NCI-H345 (cell line): ENCODE results near the gene XAB2.
"Not testable (repeated sequence)": the region's sequence is repeated elsewhere in the genome, so short reads cannot be mapped to it uniquely, and the experiment has no call there.

Experiments
- DNase-seq: peaks from one replicate; lab custom pipeline; 2025; lab: John Stamatoyannopoulos, UW

Gene XAB2

DNA sequence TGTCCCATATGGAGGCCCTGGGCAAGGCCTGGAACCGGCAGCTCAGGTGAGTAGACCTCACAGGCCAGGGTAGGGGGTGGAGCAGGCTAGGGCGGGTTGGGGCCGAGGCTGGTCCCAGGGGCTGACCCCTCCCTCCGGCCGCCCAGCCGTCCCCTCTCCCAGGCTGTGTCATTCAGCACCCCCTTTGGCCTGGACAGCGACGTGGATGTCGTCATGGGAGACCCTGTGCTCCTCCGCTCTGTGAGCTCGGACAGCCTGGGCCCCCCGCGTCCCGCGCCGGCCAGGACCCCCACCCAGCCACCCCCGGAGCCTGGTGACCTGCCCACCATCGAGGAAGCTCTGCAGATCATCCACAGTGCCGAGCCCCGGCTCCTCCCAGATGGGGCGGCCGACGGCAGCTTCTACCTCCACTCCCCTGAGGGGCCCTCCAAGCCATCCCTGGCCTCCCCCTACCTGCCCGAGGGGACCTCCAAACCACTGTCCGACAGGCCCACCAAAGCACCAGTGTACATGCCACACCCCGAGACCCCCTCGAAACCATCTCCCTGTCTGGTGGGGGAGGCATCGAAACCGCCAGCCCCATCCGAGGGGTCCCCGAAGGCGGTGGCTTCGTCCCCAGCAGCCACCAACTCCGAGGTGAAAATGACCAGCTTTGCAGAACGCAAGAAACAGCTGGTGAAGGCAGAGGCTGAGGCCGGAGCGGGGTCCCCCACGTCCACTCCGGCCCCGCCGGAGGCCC, 17.6 kb downstream of the XAB2 start:
- DNase-seq: no peak

- DNase-seq: no peak
These were observed 18.7 kb downstream of the XAB2 start for GRCh38 chr19:7610491-7611240.

DNA sequence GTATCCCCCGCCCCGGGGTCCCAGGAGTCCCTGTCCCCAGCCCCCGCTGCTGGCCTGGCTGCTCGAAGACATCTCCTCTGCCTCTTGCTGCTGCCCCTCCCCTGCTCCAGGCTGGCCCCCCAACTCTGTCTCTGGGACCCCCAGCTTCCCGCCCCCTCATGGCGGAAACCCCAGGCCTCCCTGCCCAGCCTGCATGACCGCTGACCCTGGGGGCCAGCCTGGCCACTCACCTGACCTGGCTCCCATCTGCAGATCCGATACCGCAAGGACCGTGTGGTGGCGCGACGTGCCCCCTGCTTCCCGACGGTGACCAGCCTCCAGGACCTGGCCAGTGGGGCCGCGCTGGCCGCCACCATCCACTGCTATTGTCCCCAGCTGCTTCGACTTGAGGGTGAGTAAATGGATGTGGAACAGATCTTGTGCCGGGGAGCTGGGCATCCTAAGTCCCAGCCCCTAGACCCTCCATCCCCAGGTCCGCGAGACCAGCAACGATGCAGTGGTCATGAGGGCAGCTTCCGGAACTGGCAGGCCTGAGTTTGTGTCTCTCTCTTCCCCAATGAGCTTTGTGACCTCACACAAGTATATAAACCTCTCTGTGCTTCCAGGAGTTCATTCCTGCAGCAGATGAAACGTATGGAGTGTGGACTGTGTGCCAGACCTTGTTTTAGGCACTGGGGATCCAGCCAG, 21.3 kb downstream of the XAB2 start:
- no peak for DNase-seq

GRCh38 chr19:7607212-7607873, 22.0 kb downstream of the XAB2 start:
- no peak for DNase-seq

DNA sequence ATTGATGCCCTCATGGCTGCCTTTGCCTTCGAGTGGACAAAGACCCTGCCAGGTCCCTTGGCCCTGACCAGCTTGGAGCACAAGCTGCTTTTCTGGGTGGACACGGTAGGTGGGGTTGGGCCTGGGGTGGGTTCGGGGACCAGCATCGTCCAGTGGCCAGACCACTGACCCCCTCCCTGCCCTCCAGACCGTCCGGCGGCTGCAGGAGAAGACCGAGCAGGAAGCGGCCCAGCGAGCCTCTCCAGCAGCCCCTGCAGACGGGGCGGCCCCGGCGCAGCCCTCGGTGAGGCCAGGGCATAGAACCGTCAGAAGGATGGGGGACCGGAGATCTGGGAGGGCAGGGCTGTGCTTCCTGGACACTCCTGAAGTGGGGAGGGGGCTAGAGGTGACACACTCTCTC, 23.1 kb downstream of the XAB2 start:
- DNase-seq: no peak

DNA sequence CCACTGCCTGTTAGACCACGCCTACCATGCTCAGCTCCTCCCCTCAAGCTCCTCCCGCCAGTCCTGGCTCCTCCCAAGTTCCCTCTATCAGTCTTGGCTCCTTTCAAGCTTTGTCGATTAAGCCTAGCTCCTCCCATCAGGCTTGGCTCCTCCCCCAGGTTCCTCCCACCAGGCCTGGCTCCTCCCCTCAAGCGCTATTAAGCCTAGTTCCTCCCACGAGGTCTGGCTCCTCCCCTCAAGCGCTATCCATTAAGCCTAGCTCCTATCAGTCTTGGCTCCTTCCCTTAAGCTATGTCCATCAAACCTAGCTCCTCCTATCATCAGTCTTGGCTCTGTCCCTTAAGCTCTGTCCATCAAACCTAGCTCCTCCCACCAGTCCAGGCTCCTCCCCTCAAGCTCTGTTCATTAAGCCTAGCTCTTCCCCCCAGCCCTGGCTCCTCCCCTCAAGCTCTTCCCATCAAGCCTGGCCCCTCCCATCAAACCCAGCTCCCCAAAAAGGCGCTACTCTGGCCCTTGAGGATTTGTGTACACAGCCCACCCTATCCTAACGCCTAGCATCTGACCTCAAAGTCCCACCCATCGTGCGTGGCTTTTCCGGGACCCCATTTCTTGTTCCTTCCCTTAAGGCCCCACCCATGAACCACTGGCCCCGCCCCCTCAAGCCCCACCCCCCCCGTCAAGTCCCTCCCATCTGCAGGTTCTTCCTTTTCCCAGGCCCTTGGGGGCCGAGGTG, 23.7 kb downstream of the XAB2 start:
- peak; percentile 25 for DNase-seq

DNA sequence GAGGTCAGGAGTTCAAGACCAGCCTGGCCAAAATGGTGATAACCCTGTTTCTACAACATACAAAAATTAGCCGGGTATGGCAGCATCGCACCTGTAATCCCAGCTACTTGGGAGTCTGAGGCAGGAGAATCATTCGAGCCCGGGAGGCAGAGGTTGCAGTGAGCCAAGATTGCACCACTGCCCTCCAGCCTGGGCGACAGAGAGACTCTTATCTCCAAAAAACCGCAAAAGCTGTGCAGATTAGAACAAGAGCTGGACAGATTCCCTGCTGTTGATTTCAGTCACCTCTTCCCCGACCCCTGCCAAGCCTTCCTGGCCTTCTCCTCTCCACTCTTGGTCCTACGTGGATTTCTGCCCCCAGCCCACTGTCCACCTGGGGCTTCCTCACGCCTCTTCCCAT, 25.4 kb downstream of the XAB2 start:
- no peak for DNase-seq

DNA sequence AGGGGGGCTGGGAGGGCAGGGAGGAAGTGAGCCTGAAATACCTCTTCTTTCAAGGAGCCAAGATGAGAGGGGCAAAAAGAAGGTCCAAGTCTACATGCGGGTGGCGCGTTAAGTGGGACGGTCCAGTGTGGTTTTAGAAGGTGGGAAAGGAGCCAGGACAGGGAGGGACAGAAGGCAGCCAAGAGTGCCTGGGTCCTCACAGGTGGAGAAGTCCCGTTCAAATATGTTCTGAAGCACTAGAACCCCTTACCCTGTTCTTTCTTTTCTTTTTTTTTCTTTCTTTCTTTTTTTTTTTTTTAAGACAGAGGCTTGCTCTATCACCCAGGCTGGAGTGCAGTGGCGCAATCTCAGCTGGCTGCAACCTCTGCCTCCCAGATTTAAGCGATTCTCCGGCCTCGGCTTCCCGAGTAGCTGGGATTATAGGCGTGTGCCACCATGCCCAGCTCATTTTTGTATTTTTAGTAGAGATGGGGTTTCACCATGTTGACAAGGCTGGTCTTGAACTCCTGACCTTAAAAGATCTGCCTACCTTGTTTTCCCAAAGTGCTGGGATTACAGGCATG, 26.3 kb downstream of the XAB2 start:
- no peak for DNase-seq

DNA sequence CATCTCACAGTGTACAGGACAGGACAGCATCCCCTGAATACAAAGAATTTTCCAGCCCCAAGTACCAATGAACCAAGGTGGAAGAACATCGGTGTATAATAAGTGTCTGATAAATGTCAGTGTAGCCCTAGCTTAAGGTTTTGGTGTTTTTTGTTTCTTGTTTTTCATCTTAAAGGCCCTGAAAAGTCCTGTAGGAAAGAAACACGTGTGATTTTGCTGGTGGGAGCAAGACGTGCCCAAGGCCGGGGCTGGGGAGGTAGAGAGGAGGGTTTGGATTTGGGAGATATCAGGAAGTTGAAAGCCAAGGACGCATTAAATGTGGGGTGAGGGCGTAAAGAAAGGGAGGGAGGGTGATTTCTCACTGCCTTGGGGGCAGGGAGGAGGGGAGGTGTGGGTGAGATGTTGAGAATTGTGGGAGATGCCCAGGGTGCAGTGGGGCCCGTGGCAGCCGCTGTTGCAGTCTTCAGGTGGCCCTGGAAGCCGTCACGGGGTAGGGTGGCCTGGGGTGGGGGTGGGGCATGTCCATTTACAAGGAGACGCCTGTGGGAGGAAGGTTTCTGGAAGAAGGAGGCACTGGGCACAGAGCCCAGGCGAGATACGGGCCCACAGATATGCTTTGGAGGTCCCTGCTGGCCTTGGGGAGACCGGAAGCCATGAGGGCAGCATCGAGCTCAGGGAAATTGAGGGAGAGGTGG, 27.0 kb downstream of the XAB2 start:
- DNase-seq: no peak

DNA sequence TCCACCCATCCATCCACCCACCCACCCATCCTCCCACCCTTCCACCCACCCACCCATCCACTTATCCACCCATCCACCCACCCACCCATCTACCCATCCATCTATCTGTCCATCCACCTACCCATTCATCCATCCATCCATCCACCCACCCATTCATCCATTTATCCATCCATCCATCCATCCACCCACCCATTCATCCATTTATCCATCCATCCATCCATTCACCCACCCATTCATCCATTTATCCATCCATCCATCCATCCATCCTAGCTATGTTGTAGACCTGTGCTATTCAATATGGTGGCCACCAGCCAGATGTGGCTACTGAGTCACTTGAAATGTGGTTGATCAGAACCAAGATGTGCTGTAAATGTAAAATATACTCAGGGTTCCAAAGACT, 28.6 kb downstream of the XAB2 start:
- no peak for DNase-seq

DNA sequence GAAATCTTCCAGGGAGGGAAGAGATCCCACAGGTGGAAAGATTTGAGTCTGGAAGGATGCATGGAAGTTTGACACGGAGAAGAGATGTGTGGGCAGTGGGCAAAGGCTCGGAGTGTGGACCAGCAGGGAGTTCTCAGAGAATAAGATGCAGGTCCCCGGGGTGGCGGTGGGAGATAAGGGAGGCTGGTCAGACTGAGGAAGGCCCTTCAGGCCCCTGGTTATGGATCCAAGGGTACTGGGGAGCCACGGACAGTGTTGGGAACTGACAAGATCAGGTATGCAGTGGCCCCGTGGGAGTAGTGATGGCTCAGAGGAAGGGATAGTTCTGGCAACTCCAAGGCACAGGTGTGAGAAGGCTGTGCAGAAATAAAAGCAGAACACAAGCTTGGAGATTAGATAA, 31.2 kb downstream of the XAB2 start:
- DNase-seq: no peak

GRCh38 chr19:7597689-7598088, 31.7 kb downstream of the XAB2 start:
- no peak for DNase-seq

- DNase-seq: no peak
These were observed 33.0 kb downstream of the XAB2 start for GRCh38 chr19:7596211-7596937.

DNA sequence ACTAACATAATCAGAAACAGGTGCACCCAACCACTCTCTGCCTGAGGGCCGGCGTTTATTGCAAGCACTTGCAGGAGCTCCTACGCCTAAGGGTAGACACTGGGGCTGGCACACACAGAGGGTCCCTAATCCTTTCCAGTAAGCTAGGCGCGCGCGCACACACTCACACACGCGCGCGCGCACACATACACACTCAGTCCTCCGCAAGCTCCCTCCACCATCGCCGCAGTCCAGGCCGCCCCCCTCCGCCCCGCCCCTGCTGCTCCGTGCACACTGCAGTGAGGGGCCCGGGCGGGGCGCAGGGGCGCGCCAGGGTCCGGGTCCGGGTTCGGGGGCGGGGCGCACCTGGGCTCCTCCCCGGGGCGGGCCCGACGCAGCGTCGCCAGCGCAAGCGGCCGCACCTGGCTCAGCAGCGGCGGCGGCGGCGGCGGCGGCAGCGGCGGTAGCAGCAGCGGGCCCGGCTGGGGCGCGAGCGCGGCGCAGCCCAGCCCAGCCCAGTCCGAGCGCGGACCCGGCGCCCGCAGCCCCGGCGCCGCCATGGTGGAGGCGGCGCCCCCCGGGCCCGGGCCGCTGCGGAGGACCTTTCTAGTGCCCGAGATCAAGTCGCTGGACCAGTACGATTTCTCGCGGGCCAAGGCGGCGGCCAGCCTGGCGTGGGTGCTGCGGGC, 33.7 kb downstream of the XAB2 start, which contains the start of gene CAMSAP3:
CAMSAP3 (plus strand) TSS at position 398 of the 668 bp plus-strand sequence; CDS start at position 538, 140 bp downstream.
- peak; percentile 81 for DNase-seq

DNA sequence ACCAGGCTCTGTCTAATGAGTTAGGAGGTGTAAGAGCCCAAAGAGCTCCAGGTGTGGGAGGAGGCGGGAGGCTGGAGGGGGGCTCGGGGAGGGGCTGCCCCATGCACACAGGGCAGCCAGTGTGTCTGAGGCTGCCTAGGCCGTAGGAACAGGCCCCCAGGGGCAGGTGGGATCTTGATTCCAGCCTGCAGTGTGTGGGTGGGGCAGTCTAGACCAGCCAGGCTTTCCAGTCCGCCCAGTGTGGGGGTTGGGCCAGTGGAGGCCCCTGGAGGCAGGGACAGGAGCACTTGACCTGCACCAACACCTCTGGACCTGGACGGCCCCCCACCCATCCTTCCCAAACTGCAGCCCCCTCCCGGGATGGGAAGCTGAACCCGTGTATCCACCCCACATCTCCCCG, 39.1 kb downstream of the XAB2 start:
- DNase-seq: no peak

GRCh38 chr19:7589822-7590221, 39.5 kb downstream of the XAB2 start:
- no peak for DNase-seq

DNA sequence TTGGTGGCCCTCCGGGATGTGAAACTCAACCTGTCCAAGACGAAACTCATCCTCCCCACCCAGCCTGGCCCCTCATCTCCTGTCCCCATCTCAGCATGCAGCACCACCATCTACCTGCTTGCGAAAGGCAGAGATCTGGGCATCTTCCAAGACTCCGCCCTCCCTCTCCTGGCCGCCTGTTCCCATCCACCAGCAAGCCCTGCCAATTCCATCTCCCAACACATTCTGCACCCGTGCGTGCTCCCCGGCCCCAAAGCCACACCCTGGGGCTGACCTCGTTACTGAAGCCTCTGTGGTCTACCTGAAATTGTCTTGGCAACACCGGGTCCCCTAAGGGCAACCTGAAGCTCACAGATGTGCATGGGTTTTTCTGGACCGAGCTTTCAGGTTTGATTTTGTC, 46.9 kb downstream of the XAB2 start:
- no peak for DNase-seq

DNA sequence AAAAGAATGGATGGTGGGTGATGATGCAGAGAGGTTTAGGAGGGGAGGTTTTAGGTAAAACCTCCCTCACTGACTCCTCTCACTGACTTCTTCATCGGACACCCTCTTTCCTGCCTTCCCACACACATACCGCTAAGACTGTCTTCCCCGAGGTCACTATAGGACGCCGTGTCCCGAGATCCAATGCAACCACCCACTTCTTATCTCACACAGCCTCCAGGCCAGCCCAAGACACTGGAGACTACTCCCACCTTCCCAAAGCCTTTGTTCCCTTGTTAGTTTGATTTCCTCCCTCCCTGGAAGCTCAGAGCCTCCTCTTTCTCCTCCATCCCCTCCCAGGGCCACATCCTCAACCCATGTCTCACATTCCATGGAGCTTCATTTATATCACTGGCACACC, 50.2 kb downstream of the XAB2 start:
- no peak for DNase-seq

DNA sequence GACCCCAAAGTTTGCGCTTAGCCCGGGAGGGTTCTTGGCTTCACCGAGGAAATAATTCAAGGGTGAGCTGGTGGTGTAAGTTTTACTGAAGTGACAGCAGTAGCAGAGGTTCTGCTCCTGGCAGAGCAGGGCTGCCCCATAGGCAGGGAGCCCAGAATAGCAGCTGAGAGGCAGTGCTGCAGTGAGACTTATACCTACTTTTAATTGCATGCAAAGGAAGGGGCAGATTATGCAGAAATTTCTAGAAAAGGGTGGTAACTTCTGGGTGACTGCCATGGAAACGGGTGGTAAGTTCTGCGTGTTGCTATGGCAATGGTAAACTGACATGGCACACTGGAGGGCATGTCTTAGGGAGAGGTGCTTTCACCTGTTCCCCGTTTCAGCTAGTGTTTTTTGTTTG, 51.2 kb downstream of the XAB2 start:
- no peak for DNase-seq

GRCh38 chr19:7577422-7577821, 51.9 kb downstream of the XAB2 start:
- not testable (repeated sequence) for DNase-seq
